ENCODE data around the gene ABCA5. TPM values are rescaled to one million over a fixed set of nuclear protein-coding genes. Genes with fewer than 3 reads are reported as not detected.

ABCA5 gene
- total and polyA plus RNA-seq, 9 of the 15 experiments (the other 6 are each of a cell fraction or from before 2014, with no cell fraction given), result 0.74 to 2.3 (median 1.4) TPM

- no peaks in the 10 kb centered on the region for H3K79me2 ChIP-seq (ENCODE audit: control insufficient read depth, insufficient read depth, low read length)
- DNase-seq (ENCODE audit: extremely low read depth in 1 of 4, low spot score in 3 of 4) (no peak), FAIRE-seq (no peak), ATAC-seq (no peak)
- H3K4me2 ChIP-seq (ENCODE audit: insufficient read depth, low read length), result no peak overlapping the region
- H3K4me3 ChIP-seq, result no peak overlapping the region
- intact Hi-C loops (cut with micrococcal nuclease) (no loop called here), in situ Hi-C loops (cut with MboI) (no loop called here)
- H3K9ac ChIP-seq (ENCODE audit: insufficient read depth in 1 of 2, low read depth in 2 of 2, low read length in 2 of 2), result no peak overlapping the region
- no peak overlapping the region for H2AFZ ChIP-seq (ENCODE audit: low read depth, low read length)
- ChIA-PET CTCF (ENCODE audit: low intra/inter-chr PET ratio) (no interaction called here), POLR2A (no interaction called here)
- H3K4me1 ChIP-seq (replicated peaks in 1 of 2; ENCODE audit: control insufficient read depth in 2 of 2, insufficient read depth in 2 of 2, low read length in 2 of 2), result no peaks in the 10 kb centered on the region
- no peaks in the 10 kb centered on the region for H3K9me1 ChIP-seq (ENCODE audit: control insufficient read depth, insufficient read depth, low read length)
- H3K27ac ChIP-seq (ENCODE audit: extremely low read depth, low read depth, low read length), result no peak overlapping the region
- H4K20me1 ChIP-seq (replicated peaks; ENCODE audit: control insufficient read depth, insufficient read depth, low read length), result no peaks in the 10 kb centered on the region
- 12% methylated on average over 6 of the region's 6 CpGs for WGBS (ENCODE audit: insufficient coverage, low coverage, missing lambda C conversion rate)
- no peaks in the 10 kb centered on the region for H3K27me3 ChIP-seq (ENCODE audit: control insufficient read depth in 2 of 2, insufficient read depth in 2 of 2, low read length in 2 of 2)
- BruUV-seq (replicated peaks), result no TSS peak
- no peaks in the 10 kb centered on the region for H3K9me3 ChIP-seq (replicated peaks; ENCODE audit: control insufficient read depth, insufficient read depth, low read depth, low read length)
- H3K36me3 ChIP-seq (ENCODE audit: control insufficient read depth, insufficient read depth, low read length), result no peaks in the 10 kb centered on the region
- TF ChIP-seq CEBPG (CRISPR knock-in tag; IDR thresholded peaks at IDR 0.05), result no peak
- TF ChIP-seq CEBPG (tag; conservative IDR thresholded peaks at IDR 0.05 in 1 of 2, IDR thresholded peaks at IDR 0.05 in 1 of 2), result peak; percentile 80 to 92
- TF ChIP-seq CEBPB (tag; IDR thresholded peaks at IDR 0.05), result peak; percentile 88
- TF ChIP-seq TEAD2 (tag; IDR thresholded peaks at IDR 0.05), result 0 out of 2 replicates have a peak, but pooled peaks have one; percentile 9
- TF ChIP-seq GTF2E2 (tag; IDR thresholded peaks at IDR 0.05), result no peak
- TF ChIP-seq CBFB (CRISPR knock-in tag; IDR thresholded peaks at IDR 0.05), result no peak
These were observed 57.6 kb downstream of the ABCA5 start for GRCh38 chr17:69269131-69269998.
